GM13976 (cell line): ENCODE measurements around the gene VTI1A.

Source experiments
- DNase-seq: peaks from one replicate; pipeline ENCODE4 v3.0.0; 2012; ENCODE audit warnings: low spot score
- in situ Hi-C: fragments of 300-500 bp; cut with MboI; formaldehyde crosslinking; loops from one replicate; pipeline ENCODE4 v1.12.0; 2022; ENCODE audit warnings: low sequenced_read_pairs, mixed read lengths, inconsistent platforms; ENCODE audit not compliant: unreplicated experiment
- TF ChIP-seq, protein P1 (sequence below): IDR thresholded peaks from 2 replicates; pipeline ENCODE4 v1.5.1; 2012; ENCODE audit warnings: borderline replicate concordance, mild to moderate bottlenecking; ENCODE audit not compliant: insufficient read depth; ENCODE audit errors: extremely low read depth, missing control alignments, control extremely low read depth

The VTI1A gene

DNA sequence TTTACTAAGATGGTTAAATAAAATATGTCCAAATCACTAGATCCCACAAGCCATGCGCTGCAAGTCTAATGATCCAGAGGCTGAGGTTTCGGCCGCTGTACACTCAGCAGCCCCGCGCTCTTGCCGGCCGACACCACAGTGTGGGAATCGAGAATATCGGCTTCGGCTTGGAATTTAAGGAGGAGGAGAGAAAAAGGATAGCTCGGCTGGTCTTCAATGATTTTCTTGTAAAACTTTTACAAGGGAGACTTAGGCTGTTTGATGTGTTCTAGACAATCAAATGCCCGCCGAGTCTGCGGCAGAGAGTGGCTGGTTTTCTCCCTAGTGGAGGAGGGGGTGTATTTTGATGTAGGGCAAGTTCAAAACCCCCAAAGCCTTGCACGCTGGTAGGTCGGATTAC lies 384.8 kb downstream of the VTI1A start:
- in situ Hi-C loops, result no loop called here
- no peak for DNase-seq
- TF ChIP-seq, protein P1, sequence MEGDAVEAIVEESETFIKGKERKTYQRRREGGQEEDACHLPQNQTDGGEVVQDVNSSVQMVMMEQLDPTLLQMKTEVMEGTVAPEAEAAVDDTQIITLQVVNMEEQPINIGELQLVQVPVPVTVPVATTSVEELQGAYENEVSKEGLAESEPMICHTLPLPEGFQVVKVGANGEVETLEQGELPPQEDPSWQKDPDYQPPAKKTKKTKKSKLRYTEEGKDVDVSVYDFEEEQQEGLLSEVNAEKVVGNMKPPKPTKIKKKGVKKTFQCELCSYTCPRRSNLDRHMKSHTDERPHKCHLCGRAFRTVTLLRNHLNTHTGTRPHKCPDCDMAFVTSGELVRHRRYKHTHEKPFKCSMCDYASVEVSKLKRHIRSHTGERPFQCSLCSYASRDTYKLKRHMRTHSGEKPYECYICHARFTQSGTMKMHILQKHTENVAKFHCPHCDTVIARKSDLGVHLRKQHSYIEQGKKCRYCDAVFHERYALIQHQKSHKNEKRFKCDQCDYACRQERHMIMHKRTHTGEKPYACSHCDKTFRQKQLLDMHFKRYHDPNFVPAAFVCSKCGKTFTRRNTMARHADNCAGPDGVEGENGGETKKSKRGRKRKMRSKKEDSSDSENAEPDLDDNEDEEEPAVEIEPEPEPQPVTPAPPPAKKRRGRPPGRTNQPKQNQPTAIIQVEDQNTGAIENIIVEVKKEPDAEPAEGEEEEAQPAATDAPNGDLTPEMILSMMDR, result no peak

DNA sequence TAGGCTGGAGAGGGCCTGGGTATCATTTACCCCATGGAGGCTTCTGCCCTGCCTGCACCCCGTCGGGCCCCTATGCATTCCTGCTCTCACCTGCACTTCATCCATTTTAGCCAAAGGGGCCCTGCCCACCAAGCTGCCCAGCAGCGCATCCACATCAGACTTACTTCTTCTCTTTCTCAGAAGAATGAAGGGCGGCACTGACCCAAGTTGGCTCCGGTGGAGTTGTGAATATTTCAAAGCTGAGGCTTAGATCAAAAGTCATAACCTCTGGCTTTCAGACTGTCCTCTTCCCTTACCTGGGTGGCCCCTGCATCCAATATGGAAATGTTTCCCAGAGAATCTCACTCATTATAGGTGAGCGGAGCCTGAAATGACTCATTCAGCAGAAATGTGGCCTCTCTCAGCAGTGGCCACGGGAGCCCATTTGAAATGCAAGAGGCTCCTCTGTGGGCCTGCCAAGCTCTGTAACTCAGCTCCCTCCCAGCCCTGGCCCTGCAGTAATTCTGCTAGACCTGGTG lies 385.4 kb downstream of the VTI1A start:
- no peak for DNase-seq
- TF ChIP-seq, protein P1, result no peak

DNA sequence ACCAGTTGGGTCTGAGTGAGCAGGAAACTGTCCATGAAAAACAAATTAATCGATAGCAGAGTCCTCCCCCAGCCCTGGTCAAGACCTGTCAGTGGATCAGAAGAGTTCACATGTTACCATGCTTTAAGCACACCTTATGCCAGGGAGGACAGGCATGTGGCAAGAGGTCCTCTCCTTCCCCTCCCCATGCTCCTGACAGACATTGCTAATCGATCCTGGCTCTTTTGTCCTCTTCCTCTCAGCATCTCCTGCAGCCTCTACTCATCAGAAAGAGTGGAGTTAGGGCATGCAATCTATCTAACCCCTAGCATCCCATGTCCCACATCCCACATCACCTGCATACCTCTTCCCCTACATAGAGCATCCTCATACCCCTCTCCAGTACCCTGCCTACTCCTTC lies 385.9 kb downstream of the VTI1A start:
- TF ChIP-seq, protein P1, result no peak
- DNase-seq, result no peak
- in situ Hi-C loops, result no loop called here

More for the DNA sequence above, 385.4 kb downstream of the VTI1A start:
- in situ Hi-C loops, result no loop called here

DNA sequence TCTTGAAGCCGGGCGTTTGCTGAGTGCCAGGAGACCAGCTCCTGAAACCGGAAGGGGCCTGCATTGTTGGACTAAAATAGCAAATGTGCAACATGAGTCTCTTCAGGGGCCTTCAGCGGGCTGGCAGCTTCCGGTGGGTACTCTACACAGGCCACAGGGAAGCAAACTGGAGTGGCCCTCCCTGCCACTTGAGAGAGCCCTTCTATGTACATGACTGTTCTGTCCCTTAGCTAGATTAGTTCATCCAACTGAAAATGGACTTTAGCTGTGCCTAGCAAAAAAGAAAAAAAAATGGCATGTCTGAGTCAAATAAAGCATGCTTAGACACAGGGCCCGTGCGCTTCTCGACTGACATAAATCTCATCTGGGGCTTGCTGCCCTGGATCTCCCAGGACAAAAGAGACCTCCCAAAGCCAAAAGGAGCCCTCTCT lies 387.8 kb downstream of the VTI1A start:
- in situ Hi-C loops, result no loop called here
- DNase-seq, result no peak
- TF ChIP-seq, protein P1, result no peak

DNA sequence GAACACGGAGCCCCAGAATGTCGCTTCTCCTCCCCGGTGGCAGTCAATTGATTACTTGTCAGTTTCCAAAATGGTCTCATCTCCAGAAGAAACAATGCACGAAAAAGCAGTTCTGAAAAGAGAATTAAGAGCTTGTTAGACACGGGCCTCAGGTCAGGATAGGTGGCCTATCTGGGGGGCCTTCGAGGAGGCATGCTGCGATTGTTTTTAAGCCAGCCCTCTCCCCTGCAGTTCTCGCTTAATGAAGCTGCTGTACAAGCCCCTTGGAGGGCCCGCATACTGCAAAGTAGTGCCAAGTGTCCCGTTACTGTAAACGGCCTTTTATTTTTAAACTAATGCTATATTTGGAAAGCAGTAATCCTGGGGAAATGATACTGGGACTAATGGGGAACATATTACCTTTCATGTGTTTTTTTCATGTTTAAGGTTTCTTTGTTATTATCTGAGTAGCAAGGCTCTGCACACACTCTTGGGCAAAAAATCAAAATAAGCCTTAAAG lies 388.3 kb downstream of the VTI1A start:
- TF ChIP-seq, protein P1, result no peak
- in situ Hi-C loops, result no loop called here
- no peak for DNase-seq

DNA sequence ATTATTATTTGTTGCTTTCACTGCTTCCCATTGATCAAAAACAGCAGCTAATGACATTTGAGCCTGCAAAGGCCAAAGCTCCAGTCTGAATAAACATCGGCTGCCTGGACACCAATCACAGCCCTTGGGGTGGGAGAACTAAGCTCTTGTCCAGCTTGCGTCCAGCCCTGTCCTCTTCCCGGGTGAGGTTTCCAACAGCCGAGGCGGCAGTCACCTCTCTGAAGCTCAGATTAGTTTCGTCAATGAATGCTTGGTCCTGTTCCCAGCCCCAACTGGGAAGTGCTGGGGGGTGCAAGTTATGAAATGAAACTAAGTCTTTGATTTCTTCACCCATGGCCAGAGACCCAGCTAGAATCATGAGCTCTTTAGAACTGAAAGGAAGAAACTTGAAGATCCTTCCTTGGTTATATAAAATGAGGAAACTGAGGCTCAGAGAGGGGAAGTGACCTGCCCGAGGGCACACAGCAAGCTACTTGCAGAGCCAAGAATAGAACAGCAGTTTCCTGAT lies 389.0 kb downstream of the VTI1A start:
- DNase-seq, result no peak
- TF ChIP-seq, protein P1, result no peak
- in situ Hi-C loops, result no loop called here
